ENCODE results near the gene LHX4.

The LHX4 gene

GRCh38 chr1:180241716-180242544 lies 11.9 kb downstream of the LHX4 start:
- no peaks in the 10 kb centered on the region for H3K9me3 ChIP-seq
- H3K27ac ChIP-seq, result no peak overlapping the region
- H3K36me3 ChIP-seq, result no peaks in the 10 kb centered on the region
- H3K27me3 ChIP-seq, result peaks cover 0 to 73% of the 10 kb centered on the region in 2 donors
- intact Hi-C loops (cut with DNase I; ENCODE audit: low total_unique reads), result no loop called here
- no peaks in the 10 kb centered on the region for H3K4me1 ChIP-seq
- no peak for TF ChIP-seq CTCF (IDR thresholded peaks at IDR 0.05)
- H3K4me3 ChIP-seq, result no peak overlapping the region
- no peak for DNase-seq

- DNase-seq, result peak in 1 of 2 donors; percentile 15
- intact Hi-C loops (cut with DNase I; ENCODE audit: low total_unique reads), result no loop called here
- H3K27me3 ChIP-seq, result peaks cover 0 to 62% of the 10 kb centered on the region in 2 donors
- no peak overlapping the region for H3K27ac ChIP-seq
- no peak overlapping the region for H3K4me3 ChIP-seq
- no peak for TF ChIP-seq CTCF (IDR thresholded peaks at IDR 0.05)
- H3K4me1 ChIP-seq, result no peaks in the 10 kb centered on the region
- no peaks in the 10 kb centered on the region for H3K36me3 ChIP-seq
- H3K9me3 ChIP-seq, result no peaks in the 10 kb centered on the region
These were observed 13.6 kb downstream of the LHX4 start for GRCh38 chr1:180243517-180244221.

- Histone ChIP-seq H3K36me3 (no peaks in the 10 kb centered on the region), H3K27me3 (peaks cover 0 to 50% of the 10 kb centered on the region in 2 donors), H3K9me3 (no peaks in the 10 kb centered on the region), H3K4me1 (no peaks in the 10 kb centered on the region), H3K27ac (no peak overlapping the region), H3K4me3 (no peak overlapping the region)
- intact Hi-C loops (cut with DNase I; ENCODE audit: low total_unique reads), result no loop called here
- peak in 1 of 2 donors; percentile 27 for DNase-seq
- TF ChIP-seq CTCF (IDR thresholded peaks at IDR 0.05), result no peak
These were observed 14.8 kb downstream of the LHX4 start for GRCh38 chr1:180244840-180245239.

- peaks cover 0 to 43% of the 10 kb centered on the region in 2 donors for H3K27me3 ChIP-seq
These were observed 16.5 kb downstream of the LHX4 start for GRCh38 chr1:180246579-180246978.

GRCh38 chr1:180247061-180247460 lies 17.0 kb downstream of the LHX4 start:
- TF ChIP-seq CTCF (IDR thresholded peaks at IDR 0.05), result no peak
- H3K27me3 ChIP-seq, result peaks cover 0 to 44% of the 10 kb centered on the region in 2 donors
- no peaks in the 10 kb centered on the region for H3K4me1 ChIP-seq
- no peaks in the 10 kb centered on the region for H3K36me3 ChIP-seq
- H3K27ac ChIP-seq, result no peak overlapping the region
- no peak for DNase-seq
- no peaks in the 10 kb centered on the region for H3K9me3 ChIP-seq
- H3K4me3 ChIP-seq, result no peak overlapping the region
- intact Hi-C loops (cut with DNase I; ENCODE audit: low total_unique reads), result no loop called here

More at GRCh38 chr1:180246579-180246978, 16.5 kb downstream of the LHX4 start:
- no peak overlapping the region for H3K4me3 ChIP-seq
- TF ChIP-seq CTCF (IDR thresholded peaks at IDR 0.05), result no peak
- no peak for DNase-seq
- no peaks in the 10 kb centered on the region for H3K9me3 ChIP-seq
- no peak overlapping the region for H3K27ac ChIP-seq
- no peaks in the 10 kb centered on the region for H3K4me1 ChIP-seq
- intact Hi-C loops (cut with DNase I; ENCODE audit: low total_unique reads), result no loop called here
- no peaks in the 10 kb centered on the region for H3K36me3 ChIP-seq

Measured in tibial artery (tissue), 4 donors.